ENCODE data around the gene TFR2. TPM values are rescaled to one million over a fixed set of nuclear protein-coding genes. Genes with fewer than 3 reads are reported as not detected.

Gene TFR2
- total RNA-seq, 1 experiment from 2014 or later, result 9.1 TPM

GRCh38 chr7:100668069-100668449 lies 26.7 kb upstream of the TFR2 start:
- ATAC-seq (no peak), DNase-seq (ENCODE audit: low read depth, low spot score) (no peak)
- H3K27me3 ChIP-seq (ENCODE audit: control insufficient read depth, insufficient read depth, low read length), result no peaks in the 10 kb centered on the region
- ChIA-PET CTCF (no interaction called here), POLR2A (no interaction called here)
- intact Hi-C loops (cut with micrococcal nuclease; ENCODE audit: unreplicated experiment) (no loop called here), in situ Hi-C loops (cut with HindIII; ENCODE audit: low pct_unique_long_range_greater_than_20kb, low sequenced_read_pairs) (no loop called here)
- H3K4me1 ChIP-seq (ENCODE audit: control insufficient read depth, insufficient read depth, low read length), result no peaks in the 10 kb centered on the region
- TF ChIP-seq, protein P1, sequence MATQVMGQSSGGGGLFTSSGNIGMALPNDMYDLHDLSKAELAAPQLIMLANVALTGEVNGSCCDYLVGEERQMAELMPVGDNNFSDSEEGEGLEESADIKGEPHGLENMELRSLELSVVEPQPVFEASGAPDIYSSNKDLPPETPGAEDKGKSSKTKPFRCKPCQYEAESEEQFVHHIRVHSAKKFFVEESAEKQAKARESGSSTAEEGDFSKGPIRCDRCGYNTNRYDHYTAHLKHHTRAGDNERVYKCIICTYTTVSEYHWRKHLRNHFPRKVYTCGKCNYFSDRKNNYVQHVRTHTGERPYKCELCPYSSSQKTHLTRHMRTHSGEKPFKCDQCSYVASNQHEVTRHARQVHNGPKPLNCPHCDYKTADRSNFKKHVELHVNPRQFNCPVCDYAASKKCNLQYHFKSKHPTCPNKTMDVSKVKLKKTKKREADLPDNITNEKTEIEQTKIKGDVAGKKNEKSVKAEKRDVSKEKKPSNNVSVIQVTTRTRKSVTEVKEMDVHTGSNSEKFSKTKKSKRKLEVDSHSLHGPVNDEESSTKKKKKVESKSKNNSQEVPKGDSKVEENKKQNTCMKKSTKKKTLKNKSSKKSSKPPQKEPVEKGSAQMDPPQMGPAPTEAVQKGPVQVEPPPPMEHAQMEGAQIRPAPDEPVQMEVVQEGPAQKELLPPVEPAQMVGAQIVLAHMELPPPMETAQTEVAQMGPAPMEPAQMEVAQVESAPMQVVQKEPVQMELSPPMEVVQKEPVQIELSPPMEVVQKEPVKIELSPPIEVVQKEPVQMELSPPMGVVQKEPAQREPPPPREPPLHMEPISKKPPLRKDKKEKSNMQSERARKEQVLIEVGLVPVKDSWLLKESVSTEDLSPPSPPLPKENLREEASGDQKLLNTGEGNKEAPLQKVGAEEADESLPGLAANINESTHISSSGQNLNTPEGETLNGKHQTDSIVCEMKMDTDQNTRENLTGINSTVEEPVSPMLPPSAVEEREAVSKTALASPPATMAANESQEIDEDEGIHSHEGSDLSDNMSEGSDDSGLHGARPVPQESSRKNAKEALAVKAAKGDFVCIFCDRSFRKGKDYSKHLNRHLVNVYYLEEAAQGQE (IDR thresholded peaks at IDR 0.05; ENCODE audit: insufficient read depth in 1 of 2, low read depth in 2 of 2, low read length in 1 of 2), result no peak
- TF ChIP-seq TCF7L2 (IDR thresholded peaks at IDR 0.05; ENCODE audit: low read depth, low read length) (no peak), POLR2AphosphoS5 (IDR thresholded peaks at IDR 0.05; ENCODE audit: low read depth, low read length) (no peak), SIN3A (IDR thresholded peaks at IDR 0.05; ENCODE audit: borderline replicate concordance, insufficient read depth, low read depth, low read length) (no peak), CTCF (IDR thresholded peaks at IDR 0.05) (no peak)
- no peak overlapping the region for H3K27ac ChIP-seq (ENCODE audit: low read length)
- no TSS peak for BruUV-seq (replicated peaks)
- no peak overlapping the region for H3K4me3 ChIP-seq (ENCODE audit: low read depth in 2 of 2, low read length in 2 of 2)
- no peaks in the 10 kb centered on the region for H3K36me3 ChIP-seq (ENCODE audit: control insufficient read depth, insufficient read depth, low read length)
- H3K9me3 ChIP-seq (ENCODE audit: control insufficient read depth, insufficient read depth, low read depth, low read length), result no peaks in the 10 kb centered on the region

DNA sequence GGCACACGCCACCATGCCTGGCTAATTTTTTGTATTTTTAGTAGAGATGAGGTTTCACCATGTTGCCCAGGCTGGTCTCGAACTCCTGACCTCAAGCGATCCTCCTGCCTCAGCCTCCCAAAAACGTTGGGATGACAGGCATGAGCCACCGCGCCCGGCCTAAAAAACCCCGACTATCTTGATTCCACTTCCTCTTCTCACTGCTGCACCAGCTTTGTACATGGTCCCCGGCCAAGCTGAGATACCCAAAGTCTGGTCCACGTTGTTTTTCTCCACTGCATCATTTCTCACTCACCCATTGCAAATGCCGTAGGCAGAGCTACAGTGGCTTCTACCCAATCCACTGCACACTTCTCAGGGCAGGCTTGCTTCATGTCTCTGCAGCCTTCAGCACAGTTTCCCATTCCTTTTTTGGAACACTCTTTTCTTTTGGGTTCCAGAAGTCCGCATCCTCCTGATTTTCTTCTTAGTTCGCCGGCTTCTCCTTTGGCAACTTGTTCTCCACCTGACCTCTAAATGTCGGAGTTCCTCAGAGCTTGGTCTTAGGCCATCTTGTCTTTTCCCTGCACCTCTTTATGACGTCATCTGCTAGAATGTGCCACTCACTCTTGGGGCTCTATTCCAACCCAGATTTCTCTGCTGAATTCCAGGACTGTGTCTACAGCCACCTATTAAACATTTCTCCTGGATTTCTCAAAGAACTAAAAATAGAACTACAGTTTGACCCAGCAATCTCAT lies 26.1 kb upstream of the TFR2 start:
- H3K4me3 ChIP-seq (ENCODE audit: low read depth in 2 of 2, low read length in 2 of 2), result no peak overlapping the region
- ChIA-PET CTCF (interaction anchor here (0.6 to 0.7 kb wide), 2 partner anchors 23 to 28 kb away, joined by 5 to 7 read pairs; no protein-coding TSS in a partner anchor), POLR2A (no interaction called here)
- H3K9me3 ChIP-seq (ENCODE audit: control insufficient read depth, insufficient read depth, low read depth, low read length), result no peaks in the 10 kb centered on the region
- DNase-seq (ENCODE audit: low read depth, low spot score) (no peak), ATAC-seq (no peak)
- H3K27ac ChIP-seq (ENCODE audit: low read length), result no peak overlapping the region
- H3K4me1 ChIP-seq (ENCODE audit: control insufficient read depth, insufficient read depth, low read length), result no peaks in the 10 kb centered on the region
- intact Hi-C loops (cut with micrococcal nuclease; ENCODE audit: unreplicated experiment) (no loop called here), in situ Hi-C loops (cut with HindIII; ENCODE audit: low pct_unique_long_range_greater_than_20kb, low sequenced_read_pairs) (no loop called here)
- no peaks in the 10 kb centered on the region for H3K27me3 ChIP-seq (ENCODE audit: control insufficient read depth, insufficient read depth, low read length)
- BruUV-seq (replicated peaks), result no TSS peak
- no peaks in the 10 kb centered on the region for H3K36me3 ChIP-seq (ENCODE audit: control insufficient read depth, insufficient read depth, low read length)
- TF ChIP-seq, protein P1 (IDR thresholded peaks at IDR 0.05; ENCODE audit: insufficient read depth in 1 of 2, low read depth in 2 of 2, low read length in 1 of 2), result no peak
- TF ChIP-seq CTCF (IDR thresholded peaks at IDR 0.05) (no peak), SIN3A (IDR thresholded peaks at IDR 0.05; ENCODE audit: borderline replicate concordance, insufficient read depth, low read depth, low read length) (no peak), TCF7L2 (IDR thresholded peaks at IDR 0.05; ENCODE audit: low read depth, low read length) (no peak), POLR2AphosphoS5 (IDR thresholded peaks at IDR 0.05; ENCODE audit: low read depth, low read length) (no peak)
